Endometrial microvascular endothelial cells (primary cell): ENCODE measurements around the gene CCL8. TPM values are rescaled to one million over a fixed set of nuclear protein-coding genes. Genes with fewer than 3 reads are reported as not detected.
"Not testable (repeated sequence)": the region's sequence is repeated elsewhere in the genome, so short reads cannot be mapped to it uniquely, and the experiment has no call there.

Experiments
- in situ Hi-C: cut with HindIII; loops from 2 replicates; pipeline ENCODE4 v1.10.0; 2017; ENCODE audit warnings: low sequenced_read_pairs, low pct_unique_long_range_greater_than_20kb; ENCODE audit errors: inconsistent ontology term
- total RNA-seq: library from RNA; depleted of rRNA; stranded (reverse); fragments of >200 nt; gene quantifications from one replicate; pipeline ENCODE4 v1.2.3, GENCODE V29; 2015; ENCODE audit errors: inconsistent ontology term

The CCL8 gene
- total RNA-seq, 1 donor from 2014 or later: not detected

- in situ Hi-C loops: no loop called here
These were observed 7.9 kb upstream of the CCL8 start for GRCh38 chr17:34311291-34311690.

GRCh38 chr17:34312080-34312479, 7.2 kb upstream of the CCL8 start:
- in situ Hi-C loops: no loop called here

- in situ Hi-C loops: no loop called here
These were observed 6.1 kb upstream of the CCL8 start for GRCh38 chr17:34313164-34313563.

- in situ Hi-C loops: no loop called here
These were observed 5.0 kb upstream of the CCL8 start for GRCh38 chr17:34314279-34314678.

- in situ Hi-C loops: no loop called here
These were observed 761 bp upstream of the CCL8 start for GRCh38 chr17:34318474-34318873.

GRCh38 chr17:34321964-34322363, 2.7 kb downstream of the CCL8 start:
- in situ Hi-C loops: no loop called here

GRCh38 chr17:34327580-34327979, 8.3 kb downstream of the CCL8 start:
- in situ Hi-C loops: not testable (repeated sequence)

- in situ Hi-C loops: no loop called here
These were observed 18.5 kb downstream of the CCL8 start for GRCh38 chr17:34337701-34338100.

GRCh38 chr17:34339138-34339770, 20.0 kb downstream of the CCL8 start:
- in situ Hi-C loops: no loop called here

- in situ Hi-C loops: no loop called here
These were observed 22.7 kb downstream of the CCL8 start for GRCh38 chr17:34341916-34342315.

GRCh38 chr17:34347063-34347462, 27.8 kb downstream of the CCL8 start:
- in situ Hi-C loops: no loop called here

- in situ Hi-C loops: no loop called here
These were observed 30.5 kb downstream of the CCL8 start for GRCh38 chr17:34349751-34350150.

GRCh38 chr17:34351096-34351495, 31.9 kb downstream of the CCL8 start:
- in situ Hi-C loops: no loop called here

- in situ Hi-C loops: no loop called here
These were observed 33.0 kb downstream of the CCL8 start for GRCh38 chr17:34352191-34352590.

GRCh38 chr17:34354637-34355036, 35.4 kb downstream of the CCL8 start:
- in situ Hi-C loops: no loop called here

GRCh38 chr17:34356194-34356593, 37.0 kb downstream of the CCL8 start, which contains the start of gene CCL13:
CCL13 (plus strand) TSS chr17:34356480; CDS start chr17:34356527, 47 bp downstream.
- in situ Hi-C loops: no loop called here

GRCh38 chr17:34357398-34357797, 38.2 kb downstream of the CCL8 start:
- in situ Hi-C loops: no loop called here

- in situ Hi-C loops: no loop called here
These were observed 39.4 kb downstream of the CCL8 start for GRCh38 chr17:34358631-34359030.

GRCh38 chr17:34360601-34361270, 41.5 kb downstream of the CCL8 start:
- in situ Hi-C loops: no loop called here

GRCh38 chr17:34361478-34362061, 42.3 kb downstream of the CCL8 start:
- in situ Hi-C loops: no loop called here
